DLD1 (cell line): Measurements from ENCODE around the gene BMP3.
"Not testable (repeated sequence)": the region's sequence is repeated elsewhere in the genome, so short reads cannot be mapped to it uniquely, and the experiment has no call there.

ENCODE experiments used
- in situ Hi-C: cut with HindIII; loops from 2 replicates; pipeline ENCODE4 v1.10.0; 2017; ENCODE audit warnings: low sequenced_read_pairs

BMP3 gene

GRCh38 chr4:81030061-81030980, at the start of gene BMP3:
Gene BMP3 (plus strand): TSS chr4:81030708. CDS start chr4:81031285, 577 bp downstream.
- in situ Hi-C loops = loop anchor here (25.0 kb wide), 1 partner anchor 668 kb away; no protein-coding TSS in a partner anchor

- in situ Hi-C loops = no loop called here
These were observed 44.5 kb upstream of the BMP3 start for GRCh38 chr4:80986011-80986410.

GRCh38 chr4:80989921-80990544, 40.5 kb upstream of the BMP3 start:
- in situ Hi-C loops = loop anchor here (5.0 kb wide), 1 partner anchor 57 kb away; no protein-coding TSS in a partner anchor

- in situ Hi-C loops = loop anchor here (5.0 kb wide), 1 partner anchor 56 kb away; no protein-coding TSS in a partner anchor
These were observed 39.7 kb upstream of the BMP3 start for GRCh38 chr4:80990851-80991250.

DNA sequence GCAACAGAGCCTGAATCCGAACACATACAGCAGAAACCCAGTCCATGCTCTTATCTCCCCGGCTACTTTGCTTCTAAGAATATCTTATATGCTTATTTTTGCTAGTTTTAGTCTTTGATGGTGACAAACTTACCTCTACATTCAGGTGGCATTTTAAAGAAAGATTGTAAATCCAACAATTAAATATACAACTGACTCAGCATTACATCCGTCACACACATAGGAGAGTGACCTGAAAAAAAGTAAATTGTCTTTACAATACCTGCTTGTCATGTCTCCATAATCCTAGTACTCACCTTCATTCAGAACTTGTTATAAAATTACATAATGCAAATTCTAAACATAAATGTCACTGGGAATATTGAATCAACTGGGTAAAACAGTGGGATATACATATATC, 30.6 kb upstream of the BMP3 start:
- in situ Hi-C loops = no loop called here

DNA sequence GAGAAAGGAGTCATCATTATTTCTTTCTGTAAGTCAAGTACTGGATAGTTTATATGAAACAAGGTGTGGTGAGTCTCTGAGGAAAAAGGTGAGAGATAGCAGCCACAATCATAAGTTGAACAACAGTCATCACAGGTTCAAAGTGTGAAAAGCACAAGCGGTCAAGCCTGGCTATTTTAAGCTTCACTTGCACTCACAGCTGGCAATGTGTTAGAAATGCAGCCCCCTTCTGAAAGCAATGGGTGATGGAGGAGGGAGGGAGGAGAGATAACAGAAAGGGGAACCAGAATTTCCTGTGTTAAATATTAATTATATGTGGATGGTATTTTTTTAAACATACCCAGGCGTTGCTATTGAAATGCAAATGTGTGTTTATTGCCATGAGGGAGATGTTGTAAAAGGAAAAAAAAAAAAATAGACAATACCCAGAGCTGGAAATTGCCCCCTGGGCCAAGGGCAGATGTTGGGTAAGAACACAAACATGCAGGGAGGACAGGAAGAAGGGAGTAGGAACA, 26.9 kb upstream of the BMP3 start:
- in situ Hi-C loops = no loop called here

- in situ Hi-C loops = no loop called here
These were observed 23.1 kb upstream of the BMP3 start for GRCh38 chr4:81007417-81007816.

DNA sequence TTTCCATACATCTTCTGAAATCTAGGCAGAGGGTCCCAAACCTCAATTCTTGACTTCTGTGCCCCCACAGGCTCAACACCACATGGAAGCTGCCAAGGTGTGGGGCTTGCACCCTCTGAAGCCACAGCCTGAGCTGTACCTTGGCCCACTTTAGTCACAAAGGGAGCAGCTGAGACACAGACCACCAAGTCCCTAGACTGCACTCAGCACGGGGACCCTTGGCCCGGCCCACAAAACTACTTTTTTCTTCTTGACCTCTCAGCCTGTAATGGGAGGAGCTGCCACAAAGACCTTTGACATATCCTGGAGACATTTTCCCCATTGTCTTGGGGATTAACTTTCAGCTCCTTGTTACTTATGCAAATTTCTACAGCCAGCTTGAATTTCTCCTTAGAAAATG, 13.9 kb upstream of the BMP3 start:
- in situ Hi-C loops = not testable (repeated sequence)

- in situ Hi-C loops = no loop called here
These were observed 11.5 kb upstream of the BMP3 start for GRCh38 chr4:81019006-81019405.

- in situ Hi-C loops = no loop called here
These were observed 9.2 kb upstream of the BMP3 start for GRCh38 chr4:81021142-81021944.

DNA sequence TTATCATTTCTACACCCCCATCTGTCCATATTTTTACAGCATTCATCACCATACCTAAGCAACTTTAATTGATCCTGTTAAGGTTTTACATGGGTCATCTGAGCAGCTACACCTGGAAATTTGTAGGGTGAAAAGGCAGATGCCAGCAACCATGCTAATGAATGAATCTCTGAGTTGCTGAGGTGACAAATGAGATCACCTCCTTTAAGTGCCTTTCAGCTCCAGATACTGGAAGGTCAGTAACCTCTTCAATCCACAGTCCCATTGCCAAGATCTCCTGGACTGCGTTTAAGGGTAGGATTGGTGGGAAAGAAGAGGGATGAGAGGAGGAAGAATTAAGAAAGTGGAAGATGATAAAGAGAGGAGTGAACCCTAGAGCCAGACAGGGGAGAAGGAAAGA, 8.5 kb upstream of the BMP3 start:
- in situ Hi-C loops = no loop called here

- in situ Hi-C loops = no loop called here
These were observed 7.0 kb upstream of the BMP3 start for GRCh38 chr4:81023484-81023883.

GRCh38 chr4:81030981-81031791, 678 bp downstream of the BMP3 start:
- in situ Hi-C loops = loop anchor here (25.0 kb wide), 1 partner anchor 669 kb away; no protein-coding TSS in a partner anchor

GRCh38 chr4:81031796-81032551, 1.5 kb downstream of the BMP3 start:
- in situ Hi-C loops = loop anchor here (25.0 kb wide), 1 partner anchor 670 kb away; no protein-coding TSS in a partner anchor

DNA sequence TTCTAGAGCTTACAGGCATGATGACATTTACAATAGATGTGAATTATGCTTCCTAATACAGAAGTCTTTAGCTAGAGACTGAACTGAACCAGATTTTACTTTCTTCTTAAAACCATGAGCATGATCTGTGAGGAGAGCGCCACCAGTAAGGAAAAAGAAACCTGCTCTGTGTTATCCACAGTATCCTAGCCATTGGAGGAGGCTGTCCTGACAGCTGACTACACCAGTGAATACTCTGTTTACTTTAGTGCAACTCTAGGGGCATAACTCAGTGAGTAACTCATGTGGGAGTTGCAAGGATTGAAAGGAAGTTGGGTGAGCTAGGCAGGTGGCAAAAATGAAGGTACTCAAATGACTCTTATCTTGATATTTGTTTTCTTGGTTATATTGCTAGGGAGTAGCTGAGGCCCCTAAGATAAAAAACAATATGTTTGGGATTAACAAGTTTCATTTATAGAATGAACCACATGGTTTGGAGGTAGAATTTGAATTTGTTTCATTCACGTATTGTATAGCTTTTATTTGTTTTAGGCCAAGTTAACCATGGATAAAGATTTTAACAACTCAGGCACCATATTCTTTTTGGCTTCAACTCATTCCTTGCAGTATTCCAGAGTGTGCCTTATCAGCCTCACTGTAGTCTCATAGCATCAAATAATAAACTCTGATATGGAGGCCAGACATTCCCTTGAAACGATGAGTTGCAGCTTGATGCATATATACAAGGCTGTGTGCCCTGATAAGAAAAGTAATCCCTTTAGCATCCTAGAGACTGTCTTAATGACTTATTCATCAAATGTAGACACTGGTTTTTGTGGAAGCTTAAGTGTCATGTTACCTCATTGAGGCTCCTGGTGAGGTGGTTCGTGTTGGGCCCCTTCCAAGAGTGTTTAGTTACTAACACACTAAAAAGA, 2.5 kb downstream of the BMP3 start:
- in situ Hi-C loops = loop anchor here (25.0 kb wide), 1 partner anchor 671 kb away; no protein-coding TSS in a partner anchor

DNA sequence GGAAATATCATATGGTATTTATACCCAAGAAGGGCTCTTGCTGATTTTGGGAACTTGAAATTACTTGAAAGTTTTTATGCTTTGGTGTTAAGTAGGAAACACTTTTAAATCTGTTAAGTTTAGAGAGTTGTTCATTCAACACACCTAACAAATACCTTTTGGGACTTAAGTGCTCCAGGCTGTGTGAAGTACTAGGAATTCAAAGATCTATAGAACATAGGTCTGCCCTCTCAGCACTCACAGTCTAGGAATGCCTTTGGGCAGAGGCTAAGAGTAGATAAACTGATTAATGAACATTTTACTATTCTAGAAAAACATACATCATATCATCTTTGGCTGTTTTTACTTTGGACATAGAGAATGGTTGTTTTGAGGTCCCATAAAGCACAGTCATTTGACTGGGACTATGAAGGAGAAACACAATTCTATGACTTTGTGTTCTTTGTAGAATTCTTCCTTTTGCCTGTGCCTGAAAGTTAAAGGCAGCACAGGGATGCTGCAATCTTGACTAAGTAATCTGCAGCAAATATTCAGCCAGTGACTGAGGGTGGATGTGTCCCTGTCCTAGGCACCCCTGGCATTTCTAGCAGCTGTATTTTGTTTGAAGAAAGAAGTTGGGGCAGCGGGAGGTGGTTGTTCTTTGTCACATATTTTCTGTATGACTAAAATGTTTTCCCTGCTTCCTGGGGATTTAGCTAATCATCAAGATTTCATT, 8.3 kb downstream of the BMP3 start:
- in situ Hi-C loops = loop anchor here (25.0 kb wide), 1 partner anchor 676 kb away; no protein-coding TSS in a partner anchor

DNA sequence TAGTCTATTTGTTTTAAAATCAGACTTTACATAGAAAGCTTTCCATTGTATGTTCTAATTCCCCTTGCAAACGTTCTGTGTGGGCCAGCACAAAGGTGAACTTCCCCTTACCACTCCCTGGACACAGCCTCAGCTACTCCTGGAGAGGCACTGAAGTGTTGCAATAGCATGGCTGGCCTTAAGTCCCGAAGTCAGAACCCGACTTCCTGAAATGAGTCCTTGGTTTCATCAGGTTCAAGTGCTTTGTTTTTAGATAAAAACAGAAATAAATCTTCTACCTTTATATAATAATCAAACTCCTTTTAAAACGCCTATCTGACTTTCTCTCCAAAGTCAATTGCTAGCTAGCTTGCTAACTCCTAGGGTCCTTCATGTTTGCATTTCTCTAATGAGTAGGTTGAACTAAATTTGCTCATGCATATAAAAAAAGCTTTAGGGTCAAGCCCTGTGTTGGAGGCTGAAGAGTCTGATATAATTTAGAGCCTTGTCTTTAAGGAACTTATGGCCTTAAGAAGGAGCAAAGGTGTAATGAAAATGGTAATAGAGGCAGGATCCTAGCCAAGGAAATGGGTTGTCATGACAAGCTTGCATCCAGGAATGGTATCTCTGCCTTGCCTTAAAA, 9.0 kb downstream of the BMP3 start:
- in situ Hi-C loops = loop anchor here (25.0 kb wide), 1 partner anchor 677 kb away; no protein-coding TSS in a partner anchor
